ENCODE measurements around the gene ITLN1.
"Not testable (repeated sequence)": the region's sequence is repeated elsewhere in the genome, so short reads cannot be mapped to it uniquely, and the experiment has no call there.

Gene ITLN1

GRCh38 chr1:160891474-160891873, 6.5 kb upstream of the ITLN1 start:
- no peak for TF ChIP-seq ZFX (IDR thresholded peaks at IDR 0.05; ENCODE audit: borderline replicate concordance)
- TF ChIP-seq CTCF (IDR thresholded peaks at IDR 0.05): no peak
- no peak overlapping the region for H3K27ac ChIP-seq

- H3K27ac ChIP-seq: no peak overlapping the region
- TF ChIP-seq ZFX (IDR thresholded peaks at IDR 0.05; ENCODE audit: borderline replicate concordance) (no peak), CTCF (IDR thresholded peaks at IDR 0.05) (no peak)
Observed at GRCh38 chr1:160888926-160889325, 3.9 kb upstream of the ITLN1 start.

GRCh38 chr1:160887071-160887470, 2.1 kb upstream of the ITLN1 start:
- no peak overlapping the region for H3K27ac ChIP-seq
- TF ChIP-seq CTCF (IDR thresholded peaks at IDR 0.05) (no peak), ZFX (IDR thresholded peaks at IDR 0.05; ENCODE audit: borderline replicate concordance) (no peak)

GRCh38 chr1:160884579-160884978, 401 bp downstream of the ITLN1 start:
- TF ChIP-seq ZFX (IDR thresholded peaks at IDR 0.05; ENCODE audit: borderline replicate concordance) (no peak), CTCF (IDR thresholded peaks at IDR 0.05) (peak; percentile 31; the same call in 1 of the 2 replicates)
- H3K27ac ChIP-seq: no peak overlapping the region

GRCh38 chr1:160883581-160884513, 1.1 kb downstream of the ITLN1 start:
- TF ChIP-seq ZFX (IDR thresholded peaks at IDR 0.05; ENCODE audit: borderline replicate concordance) (no peak), CTCF (IDR thresholded peaks at IDR 0.05) (no peak)
- H3K27ac ChIP-seq: no peak overlapping the region

- no peak overlapping the region for H3K27ac ChIP-seq
- TF ChIP-seq ZFX (IDR thresholded peaks at IDR 0.05; ENCODE audit: borderline replicate concordance) (no peak), CTCF (IDR thresholded peaks at IDR 0.05) (no peak)
Observed at GRCh38 chr1:160882582-160882981, 2.4 kb downstream of the ITLN1 start.

GRCh38 chr1:160881264-160881663, 3.7 kb downstream of the ITLN1 start:
- not testable (repeated sequence) for H3K27ac ChIP-seq
